ENCODE measurements around the gene CHRNB2.

Gene CHRNB2

GRCh38 chr1:154581766-154582165 lies 14.2 kb downstream of the CHRNB2 start:
- DNase-seq (ENCODE audit: low spot score) = no peak

- no peak for DNase-seq (ENCODE audit: low spot score)
Observed at GRCh38 chr1:154582885-154583284, 15.3 kb downstream of the CHRNB2 start.

- no peak for DNase-seq (ENCODE audit: low spot score)
Observed at GRCh38 chr1:154583773-154584172, 16.2 kb downstream of the CHRNB2 start.

GRCh38 chr1:154584267-154584994 lies 16.9 kb downstream of the CHRNB2 start:
- no peak for DNase-seq (ENCODE audit: low spot score)

GRCh38 chr1:154586231-154586630 lies 18.7 kb downstream of the CHRNB2 start:
- DNase-seq (ENCODE audit: low spot score) = no peak

- DNase-seq (ENCODE audit: low spot score) = no peak
Observed at GRCh38 chr1:154586641-154587040, 19.1 kb downstream of the CHRNB2 start.

- no peak for DNase-seq (ENCODE audit: low spot score)
Observed at GRCh38 chr1:154589780-154590179, 22.2 kb downstream of the CHRNB2 start.

GRCh38 chr1:154590756-154591155 lies 23.2 kb downstream of the CHRNB2 start:
- no peak for DNase-seq (ENCODE audit: low spot score)

- no peak for DNase-seq (ENCODE audit: low spot score)
Observed at GRCh38 chr1:154591206-154591605, 23.6 kb downstream of the CHRNB2 start.

- no peak for DNase-seq (ENCODE audit: low spot score)
Observed at GRCh38 chr1:154593390-154593789, 25.8 kb downstream of the CHRNB2 start.

GRCh38 chr1:154594811-154595210 lies 27.2 kb downstream of the CHRNB2 start:
- DNase-seq (ENCODE audit: low spot score) = no peak

GRCh38 chr1:154595621-154596020 lies 28.0 kb downstream of the CHRNB2 start:
- DNase-seq (ENCODE audit: low spot score) = no peak

GRCh38 chr1:154598871-154599635 lies 31.5 kb downstream of the CHRNB2 start:
- peak; percentile 35 for DNase-seq (ENCODE audit: low spot score)

- no peak for DNase-seq (ENCODE audit: low spot score)
Observed at GRCh38 chr1:154599658-154600057, 32.1 kb downstream of the CHRNB2 start.

GRCh38 chr1:154603317-154603716 lies 35.7 kb downstream of the CHRNB2 start:
- no peak for DNase-seq (ENCODE audit: low spot score)

- DNase-seq (ENCODE audit: low spot score) = no peak
Observed at GRCh38 chr1:154605534-154605933, 38.0 kb downstream of the CHRNB2 start.

GRCh38 chr1:154607106-154607608 lies 39.6 kb downstream of the CHRNB2 start:
- no peak for DNase-seq (ENCODE audit: low spot score)

- DNase-seq (ENCODE audit: low spot score) = peak; percentile 87
Observed at GRCh38 chr1:154607609-154608396, 40.2 kb downstream of the CHRNB2 start, which contains the start of gene ADAR. ADAR (minus strand) TSS chr1:154608186; CDS start chr1:154608006, 180 bp downstream.

GRCh38 chr1:154608397-154609270 lies 41.1 kb downstream of the CHRNB2 start:
- DNase-seq (ENCODE audit: low spot score) = peak; percentile 57

- no peak for DNase-seq (ENCODE audit: low spot score)
Observed at GRCh38 chr1:154609398-154610380, 42.1 kb downstream of the CHRNB2 start.

All from Ammon's horn (tissue), 1 donor.